Fibroblast of peridontal ligament (primary cell): ENCODE data around the gene NRBF2.
A peak's percentile ranks its signal among the peaks of the same experiment; 100 is the strongest.

Source experiments
- DNase-seq: peaks from one replicate; pipeline ENCODE4 v3.0.0-alpha.2; 2010; ENCODE audit errors: extremely low read depth

The NRBF2 gene

GRCh38 chr10:63157845-63158624, 24.9 kb downstream of the NRBF2 start:
- peak; percentile 95 for DNase-seq

- DNase-seq, result no peak
Measured at GRCh38 chr10:63161592-63161991, 28.5 kb downstream of the NRBF2 start.

GRCh38 chr10:63164166-63164623, 31.1 kb downstream of the NRBF2 start:
- DNase-seq, result peak; percentile 36

GRCh38 chr10:63165249-63165648, 32.1 kb downstream of the NRBF2 start:
- DNase-seq, result no peak

- peak; percentile 90 for DNase-seq
Measured at GRCh38 chr10:63166742-63167258, 33.7 kb downstream of the NRBF2 start.

GRCh38 chr10:63168821-63169462, 35.8 kb downstream of the NRBF2 start:
- peak; percentile 43 for DNase-seq

- DNase-seq, result no peak
Measured at GRCh38 chr10:63169624-63170023, 36.5 kb downstream of the NRBF2 start.

GRCh38 chr10:63171255-63171855, 38.2 kb downstream of the NRBF2 start:
- no peak for DNase-seq

- no peak for DNase-seq
Measured at GRCh38 chr10:63171926-63172325, 38.8 kb downstream of the NRBF2 start.

- no peak for DNase-seq
Measured at GRCh38 chr10:63173468-63174232, 40.5 kb downstream of the NRBF2 start.

GRCh38 chr10:63175534-63175933, 42.4 kb downstream of the NRBF2 start:
- DNase-seq, result no peak

GRCh38 chr10:63192826-63193225, 59.7 kb downstream of the NRBF2 start:
- DNase-seq, result no peak

GRCh38 chr10:63197344-63198092, 64.4 kb downstream of the NRBF2 start:
- peak; percentile 97 for DNase-seq

- no peak for DNase-seq
Measured at GRCh38 chr10:63199716-63200115, 66.6 kb downstream of the NRBF2 start.

GRCh38 chr10:63200431-63200830, 67.3 kb downstream of the NRBF2 start:
- peak; percentile 25 for DNase-seq

- DNase-seq, result no peak
Measured at GRCh38 chr10:63201118-63201517, 68.0 kb downstream of the NRBF2 start.
